K562 (cell line): Measurements from ENCODE around the gene BCAP31.

Experiments
- RB1 ChIP-seq: fragments of 450-650 bp; IDR thresholded peaks from 2 replicates; pipeline ENCODE4 v1.6.1; 2017; ENCODE audit warnings: low read depth, mild to moderate bottlenecking
- ZNF263 ChIP-seq: sonication (generic); formaldehyde crosslinking; IDR thresholded peaks from 2 replicates; pipeline ENCODE4 v1.8.0; 2022; ENCODE audit warnings: mild to moderate bottlenecking, missing genetic modification reagents, borderline replicate concordance
- ZNF561 ChIP-seq: fragments of 450-650 bp; formaldehyde crosslinking; conservative IDR thresholded peaks from 2 replicates; pipeline ENCODE4 v1.4.0; 2020; ENCODE audit warnings: mild to moderate bottlenecking, moderate library complexity

- TF ChIP-seq ZNF263 (CRISPR knock-in tag): no peak
- TF ChIP-seq RB1: no peak
- TF ChIP-seq ZNF561 (CRISPR knock-in tag): no peak
Measured at GRCh38 chrX:153684467-153685155, 39.6 kb downstream of the BCAP31 start.
